NB4 (cell line): ENCODE results near the gene SUN2.

Source experiments
- CTCF ChIP-seq: IDR thresholded peaks from one replicate; pipeline ENCODE4 v1.5.1; 2012; ENCODE audit warnings: low read depth, low read length
- POLR2A ChIP-seq: IDR thresholded peaks from 2 replicates; pipeline ENCODE4 v1.6.1; 2011; ENCODE audit warnings: mild to moderate bottlenecking; ENCODE audit not compliant: insufficient read length; ENCODE audit errors: extremely low read depth

DNA sequence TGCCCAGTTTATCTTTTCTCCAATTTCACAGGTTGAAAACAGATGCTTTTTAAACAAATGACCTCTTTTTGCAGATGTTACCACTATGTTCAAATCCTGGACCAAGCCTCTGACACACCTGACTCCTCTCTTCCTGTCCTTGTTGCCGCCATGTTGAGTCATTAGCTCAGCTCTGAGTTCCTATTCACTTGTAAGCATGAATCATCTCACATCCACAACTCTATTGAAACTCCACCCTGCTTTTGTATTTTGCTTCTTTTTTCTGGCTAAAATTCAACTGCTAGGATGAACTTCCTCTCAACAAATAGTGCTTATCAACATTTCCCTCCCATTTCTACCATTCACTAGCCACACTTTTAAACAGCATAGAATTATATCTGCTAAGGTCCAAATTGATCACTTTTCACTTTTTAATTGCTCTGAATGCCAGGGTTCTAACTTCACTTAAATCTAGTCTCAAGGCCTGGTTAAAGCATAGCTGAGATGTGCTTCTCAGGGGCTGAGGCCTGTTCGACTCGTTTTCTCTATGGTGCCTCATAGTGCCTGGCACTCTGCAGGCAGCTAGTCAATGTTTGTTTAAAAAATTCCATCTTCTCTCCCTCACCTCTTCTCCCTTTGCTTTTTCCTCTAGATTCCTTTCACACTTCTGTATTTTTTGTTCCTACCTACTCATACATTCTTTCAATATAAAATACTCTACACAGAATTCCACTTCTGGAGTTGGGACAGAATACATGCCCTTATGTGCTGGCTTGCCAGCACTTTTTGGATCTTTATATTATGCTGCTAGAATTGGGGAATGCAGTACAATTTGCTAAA, 59.0 kb downstream of the SUN2 start:
- TF ChIP-seq POLR2A (no peak), CTCF (no peak)
